B cell (primary cell): ENCODE results near the gene ZMIZ1. TPM values are rescaled to one million over a fixed set of nuclear protein-coding genes. Genes with fewer than 3 reads are reported as not detected.

ENCODE experiments used
- ATAC-seq: fragments of 200-7000 bp; cut with Tn5 transposase; one replicate; pipeline ENCODE4 v1.10.0; 2021; ENCODE audit warnings: low read depth, mild to moderate bottlenecking, moderate number of reproducible peaks, moderate library complexity
- CTCF ChIA-PET: fragments of 350-600 bp; sonication (Branson Sonifier 250); formaldehyde crosslinking; loops from one replicate; lab custom pipeline; 2021; ENCODE audit warnings: antibody characterized with exemption, inconsistent platforms; lab: Charles Lee
- POLR2A ChIA-PET: fragments of 350-600 bp; sonication (Branson Sonifier 250); formaldehyde crosslinking; loops from one replicate; lab custom pipeline; 2021; ENCODE audit warnings: antibody characterized with exemption; lab: Charles Lee
- DNase-seq: peaks from one replicate; pipeline ENCODE4 v3.0.0; 2013
- H2AFZ ChIP-seq: 2 replicates; pipeline ENCODE4 v1.6.1; 2012; ENCODE audit warnings: mild to moderate bottlenecking, low read depth, low read length; ENCODE audit not compliant: insufficient read depth, poor library complexity, severe bottlenecking
- H3K27ac ChIP-seq, 2 donors: 1 replicate in 1 of 2; 2 replicates in 1 of 2; pipeline ENCODE4 v1.5.1; 2012 to 2013; ENCODE audit warnings: low read length in 2 of 2, mild to moderate bottlenecking in 2 of 2, moderate library complexity in 1 of 2
- H3K27me3 ChIP-seq, 4 experiments: fragments of 200-600 bp in 1 of 4; sonication (generic) in 1 of 4; replicated peaks in 1 of 4; 1 replicate in 2 of 4; 2 replicates in 2 of 4; pipeline versions ENCODE4 v1.6.1 to v1.7.0; 2013 to 2016; ENCODE audit warnings: low read length in 3 of 4, mild to moderate bottlenecking in 2 of 4, mixed read lengths in 1 of 4, moderate library complexity in 1 of 4; ENCODE audit not compliant: insufficient read depth in 4 of 4, control insufficient read depth in 3 of 4; ENCODE audit errors: control extremely low read depth in 1 of 4
- H3K36me3 ChIP-seq, 2 experiments: replicated peaks in 1 of 2; 1 replicate in 1 of 2; 2 replicates in 1 of 2; pipeline versions ENCODE4 v1.6.1 to v1.7.1; 2013; ENCODE audit warnings: low read length in 1 of 2; ENCODE audit not compliant: insufficient read depth in 2 of 2, control insufficient read depth in 1 of 2; ENCODE audit errors: control extremely low read depth in 1 of 2, extremely low read depth in 1 of 2
- H3K4me1 ChIP-seq, 2 donors: fragments of 200-600 bp in 1 of 2; sonication (generic) in 1 of 2; 1 replicate in 1 of 2; 2 replicates in 1 of 2; pipeline versions ENCODE4 v1.5.1 to v1.6.1; 2013 to 2017; ENCODE audit warnings: low read length in 2 of 2; ENCODE audit not compliant: control insufficient read depth in 2 of 2, insufficient read depth in 2 of 2
- H3K4me2 ChIP-seq: replicated peaks from 2 replicates; pipeline ENCODE3; 2012; ENCODE audit warnings: mild to moderate bottlenecking, low read depth, low read length; ENCODE audit not compliant: poor library complexity, severe bottlenecking
- H3K4me3 ChIP-seq, 5 experiments: fragments of 200-600 bp in 1 of 5; sonication (generic) in 1 of 5; 1 replicate in 3 of 5; 2 replicates in 2 of 5; pipeline versions ENCODE4 v1.5.1 to v1.7.0; 2011 to 2016; ENCODE audit warnings: low read length in 4 of 5, mild to moderate bottlenecking in 4 of 5, low read depth in 2 of 5, control low read depth in 1 of 5, moderate library complexity in 1 of 5; ENCODE audit not compliant: insufficient read depth in 1 of 5; ENCODE audit errors: control extremely low read depth in 1 of 5, extremely low read depth in 1 of 5
- H3K79me2 ChIP-seq: fragments of 200-600 bp; sonication (generic); one replicate; pipeline ENCODE4 v1.6.0; 2016; ENCODE audit warnings: low read length; ENCODE audit not compliant: control insufficient read depth, insufficient read depth
- H3K9ac ChIP-seq: fragments of 200-600 bp; sonication (generic); 2 replicates; pipeline ENCODE4 v1.6.1; 2017; ENCODE audit warnings: mild to moderate bottlenecking, low read length, moderate library complexity
- H3K9me3 ChIP-seq, 3 donors: one replicate each; pipeline versions ENCODE4 v1.6.1 to v1.7.1; 2013; ENCODE audit warnings: low read length in 2 of 3; ENCODE audit not compliant: control insufficient read depth in 2 of 3, insufficient read depth in 1 of 3; ENCODE audit errors: control extremely low read depth in 1 of 3
- H4K20me1 ChIP-seq: 2 replicates; pipeline ENCODE4 v1.6.0; 2012; ENCODE audit warnings: mild to moderate bottlenecking, low read length; ENCODE audit not compliant: insufficient read depth, control insufficient read depth, poor library complexity, severe bottlenecking
- H3K27ac Mint-ChIP-seq: one replicate; pipeline ENCODE4 v1.8.0; 2021; ENCODE audit warnings: mixed read lengths
- H3K27me3 Mint-ChIP-seq: one replicate; pipeline ENCODE4 v1.8.0; 2021; ENCODE audit warnings: mixed read lengths
- H3K4me1 Mint-ChIP-seq: one replicate; pipeline ENCODE4 v1.8.0; 2021; ENCODE audit warnings: mixed read lengths
- H3K4me3 Mint-ChIP-seq: one replicate; pipeline ENCODE4 v1.8.0; 2021; ENCODE audit warnings: mixed read lengths
- H3K9me3 Mint-ChIP-seq: one replicate; pipeline ENCODE4 v1.8.0; 2022; ENCODE audit warnings: mixed read lengths; ENCODE audit not compliant: insufficient read depth
- EZH2 ChIP-seq: IDR thresholded peaks from 2 replicates; pipeline ENCODE4 v1.6.1; 2012; ENCODE audit warnings: borderline replicate concordance, low read depth, mild to moderate bottlenecking, moderate library complexity, low read length; ENCODE audit not compliant: insufficient read depth, poor library complexity, severe bottlenecking
- WGBS: methylation state at CpG from one replicate; pipeline ENCODE4 v1.1.5; 2013; ENCODE audit warnings: missing lambda C conversion rate; ENCODE audit not compliant: insufficient coverage; 5-methylcytosine and 5-hydroxymethylcytosine counted together
- intact Hi-C: fragments of 100-400 bp; cut with micrococcal nuclease; formaldehyde crosslinking; loops from one replicate; pipeline ENCODE4 v1.10.0; 2022
- polyA plus RNA-seq: library from polyadenylated mRNA; depleted of rRNA; stranded (reverse); fragments of >200 nt; gene quantifications from 2 replicates; pipeline ENCODE4 v1.2.3, GENCODE V29; 2012
- total RNA-seq, 2 donors: library from RNA; stranded (reverse); fragments of 120-200 nt in 1 of 2; gene quantifications; 1 replicate in 1 of 2; 2 replicates in 1 of 2; pipeline versions ENCODE4 v1.2.3 to v1.2.4, GENCODE V29; 2013 to 2022
- TF ChIP-seq, protein P1 (sequence below): fragments of 200-600 bp; IDR thresholded peaks from one replicate; pipeline ENCODE4 v1.8.0; 2022; ENCODE audit warnings: antibody characterized with exemption, mild to moderate bottlenecking

ZMIZ1 gene
- total and polyA plus RNA-seq, 2 donors (not counting 1 experiment from before 2014, with no cell fraction given): 14.3 to 64.9 TPM

DNA sequence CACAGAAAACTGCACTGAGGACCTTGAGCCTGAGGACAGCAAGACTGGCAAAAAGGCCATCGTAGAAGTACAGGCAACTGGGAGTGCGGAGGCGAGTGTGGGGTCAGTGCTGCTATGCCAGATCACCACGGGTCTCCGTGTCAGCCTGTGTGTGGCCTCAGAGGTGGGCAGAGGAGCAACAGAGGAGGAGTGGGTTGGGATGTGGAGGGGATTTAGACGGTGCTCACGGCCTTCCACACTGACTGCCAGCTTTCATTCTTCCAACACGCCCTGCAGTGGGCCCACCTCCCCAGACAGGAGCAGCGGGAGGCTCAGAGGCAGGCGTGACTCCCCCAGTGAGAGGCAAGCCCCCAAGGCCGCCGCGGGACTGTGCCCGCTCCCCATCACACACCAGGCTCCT is 17.0 kb upstream of the ZMIZ1 start:
- Histone ChIP-seq H3K4me2 (no peak overlapping the region), H4K20me1 (no peaks in the 10 kb centered on the region), H3K27ac (no peak overlapping the region), H3K4me1 (peaks cover 19 to 26% of the 10 kb centered on the region in 2 donors), H3K79me2 (no peaks in the 10 kb centered on the region), H3K36me3 (no peaks in the 10 kb centered on the region), H3K9ac (no peak overlapping the region), H3K4me3 (no peak overlapping the region), H2AFZ (no peak overlapping the region), H3K9me3 (no peaks in the 10 kb centered on the region), H3K27me3 (peaks cover 0 to 30% (median 2%) of the 10 kb centered on the region in 4 experiments)
- ATAC-seq (no peak), DNase-seq (no peak)
- 81% methylated on average over 12 of the region's 14 CpGs for WGBS
- Mint-ChIP-seq H3K27ac (no peak overlapping the region), H3K27me3 (peaks cover 8% of the 10 kb centered on the region), H3K4me3 (no peak overlapping the region), H3K4me1 (peaks cover 16% of the 10 kb centered on the region), H3K9me3 (no peaks in the 10 kb centered on the region)
- POLR2A ChIA-PET: no interaction called here
- CTCF ChIA-PET: interaction anchor here (1.6 kb wide), 1 partner anchor 14 kb away, joined by 4 read pairs; no protein-coding TSS in a partner anchor
- TF ChIP-seq, protein P1, sequence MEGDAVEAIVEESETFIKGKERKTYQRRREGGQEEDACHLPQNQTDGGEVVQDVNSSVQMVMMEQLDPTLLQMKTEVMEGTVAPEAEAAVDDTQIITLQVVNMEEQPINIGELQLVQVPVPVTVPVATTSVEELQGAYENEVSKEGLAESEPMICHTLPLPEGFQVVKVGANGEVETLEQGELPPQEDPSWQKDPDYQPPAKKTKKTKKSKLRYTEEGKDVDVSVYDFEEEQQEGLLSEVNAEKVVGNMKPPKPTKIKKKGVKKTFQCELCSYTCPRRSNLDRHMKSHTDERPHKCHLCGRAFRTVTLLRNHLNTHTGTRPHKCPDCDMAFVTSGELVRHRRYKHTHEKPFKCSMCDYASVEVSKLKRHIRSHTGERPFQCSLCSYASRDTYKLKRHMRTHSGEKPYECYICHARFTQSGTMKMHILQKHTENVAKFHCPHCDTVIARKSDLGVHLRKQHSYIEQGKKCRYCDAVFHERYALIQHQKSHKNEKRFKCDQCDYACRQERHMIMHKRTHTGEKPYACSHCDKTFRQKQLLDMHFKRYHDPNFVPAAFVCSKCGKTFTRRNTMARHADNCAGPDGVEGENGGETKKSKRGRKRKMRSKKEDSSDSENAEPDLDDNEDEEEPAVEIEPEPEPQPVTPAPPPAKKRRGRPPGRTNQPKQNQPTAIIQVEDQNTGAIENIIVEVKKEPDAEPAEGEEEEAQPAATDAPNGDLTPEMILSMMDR: no peak
- no peak for TF ChIP-seq EZH2
- intact Hi-C loops: no loop called here

- Mint-ChIP-seq H3K27ac (no peak overlapping the region), H3K4me1 (peaks cover 12% of the 10 kb centered on the region), H3K4me3 (no peak overlapping the region), H3K27me3 (peaks cover 8% of the 10 kb centered on the region), H3K9me3 (no peaks in the 10 kb centered on the region)
- ATAC-seq (no peak), DNase-seq (no peak)
- intact Hi-C loops: no loop called here
- Histone ChIP-seq H3K36me3 (no peaks in the 10 kb centered on the region), H3K9ac (no peak overlapping the region), H3K9me3 (no peaks in the 10 kb centered on the region), H3K79me2 (no peaks in the 10 kb centered on the region), H3K27ac (no peak overlapping the region), H3K4me2 (no peak overlapping the region), H4K20me1 (no peaks in the 10 kb centered on the region), H3K4me3 (no peak overlapping the region), H2AFZ (no peak overlapping the region), H3K27me3 (peaks cover 0 to 30% (median 2%) of the 10 kb centered on the region in 4 experiments), H3K4me1 (peaks cover 17 to 19% of the 10 kb centered on the region in 2 donors)
- TF ChIP-seq, protein P1: peak; percentile 10
- TF ChIP-seq EZH2: no peak
- CTCF ChIA-PET: interaction anchor here (1.6 kb wide), 1 partner anchor 13 kb away, joined by 4 read pairs; no protein-coding TSS in a partner anchor
- POLR2A ChIA-PET: no interaction called here
- WGBS: 51% methylated on average over 7 of the region's 12 CpGs
Measured at GRCh38 chr10:79052291-79053080, 16.3 kb upstream of the ZMIZ1 start.
